ENCODE results near the gene CKAP4. TPM values are rescaled to one million over a fixed set of nuclear protein-coding genes. Genes with fewer than 3 reads are reported as not detected.
A peak's percentile ranks its signal among the peaks of the same experiment; 100 is the strongest.

The CKAP4 gene
- total RNA-seq, 1 donor from 2014 or later: 56.8 TPM

DNA sequence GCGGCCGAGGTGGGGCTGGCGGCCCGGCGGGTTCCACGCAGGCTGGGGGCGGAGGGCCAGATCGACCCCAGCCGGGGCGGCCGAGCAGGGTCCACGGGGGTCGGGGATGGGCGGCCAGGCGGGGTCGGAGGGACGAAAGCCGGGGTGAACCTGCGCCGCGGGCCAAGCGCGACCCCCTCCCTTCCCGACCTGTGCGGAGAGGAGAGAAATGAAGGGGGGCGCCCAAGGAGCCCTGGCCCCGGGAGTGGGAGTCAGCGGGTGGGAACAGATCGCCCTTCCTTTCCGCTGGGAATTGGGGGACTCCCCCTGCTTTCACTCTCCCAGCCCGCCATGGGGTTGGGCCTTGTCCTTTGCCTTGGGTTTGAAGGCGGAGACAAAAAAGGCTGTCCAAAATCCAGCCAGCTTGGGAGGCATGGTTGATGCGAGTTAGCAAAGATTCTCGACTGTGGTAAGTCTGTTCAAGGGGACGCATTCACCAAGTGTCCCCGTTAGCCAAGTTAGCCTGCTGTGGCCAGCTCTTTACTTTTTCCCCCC, 559 bp upstream of the CKAP4 start:
- peak; percentile 85 for DNase-seq (ENCODE audit: low spot score)
- intact Hi-C loops (cut with DNase I): loop anchor here (1.0 to 5.0 kb wide), 3 partner anchors 34 to 94 kb away; no protein-coding TSS in a partner anchor

GRCh38 chr12:106246891-106247673, 738 bp downstream of the CKAP4 start:
- DNase-seq (ENCODE audit: low spot score): no peak
- intact Hi-C loops (cut with DNase I): loop anchor here (5.0 kb wide), 2 partner anchors 35 to 95 kb away; no protein-coding TSS in a partner anchor

DNA sequence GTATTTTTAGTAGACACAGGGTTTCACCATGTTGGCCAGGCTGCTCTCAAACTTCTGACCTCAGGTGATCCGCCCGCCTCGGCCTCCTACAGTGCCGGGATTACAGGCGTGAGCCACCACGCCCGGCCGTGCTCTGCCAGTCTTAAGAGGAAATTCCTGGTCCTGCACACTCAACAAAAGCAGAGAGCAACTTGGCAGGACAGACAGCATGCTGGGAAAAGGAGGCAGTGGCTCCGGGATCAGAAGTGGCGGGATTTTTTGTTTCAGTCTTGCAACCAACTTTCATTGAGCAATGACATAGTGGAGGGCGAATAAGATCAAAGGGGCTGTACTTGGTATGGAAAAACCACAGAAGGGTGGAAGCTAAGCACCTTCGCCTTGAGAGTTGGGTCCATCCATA, 2.1 kb downstream of the CKAP4 start:
- no peak for DNase-seq (ENCODE audit: low spot score)
- intact Hi-C loops (cut with DNase I): loop anchor here (5.0 kb wide), 2 partner anchors 37 to 97 kb away; no protein-coding TSS in a partner anchor

DNA sequence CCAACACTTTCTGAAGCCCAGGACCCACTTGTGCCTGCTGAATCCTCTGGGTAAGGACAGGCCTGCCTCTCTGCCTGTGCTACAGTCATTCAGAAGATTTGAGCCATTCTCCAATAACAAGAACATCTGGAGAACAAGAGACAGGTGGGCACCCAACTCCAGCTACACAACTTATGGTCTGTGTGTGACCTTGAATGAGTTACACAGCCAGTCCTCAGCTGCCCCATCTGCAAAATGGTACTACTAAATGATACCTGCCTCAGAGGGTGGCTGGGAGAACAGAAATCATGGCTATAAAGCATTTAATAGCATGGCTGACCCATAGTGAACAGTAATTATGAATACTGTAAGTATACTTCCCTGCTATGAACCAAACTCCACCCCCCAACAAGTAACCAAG, 4.2 kb downstream of the CKAP4 start:
- intact Hi-C loops (cut with DNase I): no loop called here
- no peak for DNase-seq (ENCODE audit: low spot score)

GRCh38 chr12:106240821-106241220, 7.0 kb downstream of the CKAP4 start:
- intact Hi-C loops (cut with DNase I): no loop called here
- DNase-seq (ENCODE audit: low spot score): no peak

DNA sequence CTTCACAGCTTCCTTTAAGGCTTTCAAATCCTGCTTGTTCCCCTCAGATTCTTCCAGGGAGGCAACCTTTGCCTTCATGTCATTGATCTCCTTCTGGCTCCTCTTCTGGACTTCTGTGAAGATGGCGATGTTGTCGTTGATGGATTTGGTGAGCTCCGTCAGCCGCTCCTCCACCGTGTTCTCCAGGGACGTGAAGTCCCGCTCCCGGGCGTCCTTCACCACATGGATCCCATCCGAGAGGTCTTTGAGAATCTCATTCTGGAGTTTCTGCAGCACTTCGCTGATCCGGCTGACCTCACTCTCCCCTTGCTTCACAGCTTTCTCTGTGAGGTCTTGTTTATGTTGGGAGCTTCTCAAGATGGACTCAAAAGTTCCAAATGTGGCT, 7.9 kb downstream of the CKAP4 start:
- intact Hi-C loops (cut with DNase I): no loop called here
- no peak for DNase-seq (ENCODE audit: low spot score)

DNA sequence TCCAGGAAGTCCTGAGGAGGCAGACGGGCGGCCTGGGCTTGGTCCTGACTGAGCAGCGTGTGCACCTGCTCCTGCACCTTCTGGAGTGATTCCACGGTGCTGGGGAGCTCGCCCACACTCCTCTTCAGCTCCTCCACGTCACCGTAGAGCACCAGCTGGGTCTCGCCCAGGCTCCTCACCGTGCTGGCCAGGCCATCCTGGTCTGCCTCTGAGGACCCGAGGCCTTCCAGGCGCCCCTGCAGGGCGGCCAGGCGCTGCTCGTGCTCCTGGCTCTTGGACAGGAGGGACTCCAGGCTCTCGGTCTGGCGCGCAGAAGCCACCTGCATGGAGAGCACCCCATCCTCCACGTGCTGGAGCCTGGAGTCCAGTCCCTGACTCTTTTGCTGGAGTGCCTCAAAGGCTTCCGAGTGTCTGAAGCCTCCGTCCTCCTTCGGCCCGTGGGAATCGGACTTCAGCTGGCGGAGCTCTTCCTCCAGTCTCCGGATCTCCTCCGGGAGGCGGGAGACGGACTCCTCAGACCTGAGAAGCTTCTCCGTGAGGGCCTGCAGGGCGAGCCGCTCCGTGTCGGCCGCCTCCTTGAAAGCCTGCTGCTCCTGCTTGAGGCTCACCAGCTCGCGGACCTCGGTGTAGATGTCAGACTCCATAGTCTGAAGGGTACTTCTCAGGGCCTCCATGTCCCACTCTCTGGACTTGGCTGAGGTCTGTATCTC, 8.4 kb downstream of the CKAP4 start:
- intact Hi-C loops (cut with DNase I): no loop called here
- DNase-seq (ENCODE audit: low spot score): no peak

- DNase-seq (ENCODE audit: low spot score): no peak
- intact Hi-C loops (cut with DNase I): no loop called here
These were observed 9.7 kb downstream of the CKAP4 start for GRCh38 chr12:106238146-106238545.

DNA sequence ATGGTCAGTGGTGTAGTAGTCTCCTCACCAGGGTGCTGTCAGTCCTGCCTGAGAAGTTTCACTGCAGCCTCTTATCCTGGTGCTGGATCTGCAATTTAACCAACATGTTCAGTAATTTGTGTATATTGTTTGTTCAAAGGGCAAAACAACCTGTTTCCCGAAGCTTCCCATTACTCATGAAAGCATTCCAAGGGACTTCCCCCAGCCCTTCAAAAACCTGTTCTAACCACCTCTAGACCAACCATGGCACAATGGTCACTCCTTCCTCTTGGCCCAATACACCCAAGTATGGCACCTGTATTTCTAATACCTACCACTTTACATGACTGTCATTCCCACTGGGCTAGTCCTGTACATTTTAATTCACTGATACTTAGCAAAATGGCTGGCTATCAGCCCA, 12.1 kb downstream of the CKAP4 start:
- intact Hi-C loops (cut with DNase I): no loop called here
- no peak for DNase-seq (ENCODE audit: low spot score)

GRCh38 chr12:106234449-106234848, 13.4 kb downstream of the CKAP4 start:
- DNase-seq (ENCODE audit: low spot score): no peak
- intact Hi-C loops (cut with DNase I): no loop called here

DNA sequence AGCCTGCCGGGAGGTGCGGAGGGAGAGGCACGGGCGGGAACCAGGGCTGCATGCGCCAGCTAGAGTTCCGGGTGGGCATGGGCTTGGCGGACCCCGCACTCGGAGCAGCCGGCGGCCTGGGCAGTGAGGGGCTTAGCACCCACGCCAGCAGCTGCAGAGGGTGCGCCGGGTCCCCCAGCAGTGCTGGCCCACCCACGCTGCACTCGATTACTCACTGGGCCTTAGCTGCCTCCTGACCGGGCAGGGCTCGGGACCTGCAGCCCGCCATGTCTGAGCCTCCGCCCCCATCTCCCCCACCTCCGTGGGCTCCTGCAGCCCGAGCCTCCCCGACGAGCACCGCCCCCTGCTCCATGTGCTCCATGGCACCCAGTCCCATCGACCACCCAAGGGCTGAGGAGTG, 14.8 kb downstream of the CKAP4 start:
- no peak for DNase-seq (ENCODE audit: low spot score)
- intact Hi-C loops (cut with DNase I): no loop called here

DNA sequence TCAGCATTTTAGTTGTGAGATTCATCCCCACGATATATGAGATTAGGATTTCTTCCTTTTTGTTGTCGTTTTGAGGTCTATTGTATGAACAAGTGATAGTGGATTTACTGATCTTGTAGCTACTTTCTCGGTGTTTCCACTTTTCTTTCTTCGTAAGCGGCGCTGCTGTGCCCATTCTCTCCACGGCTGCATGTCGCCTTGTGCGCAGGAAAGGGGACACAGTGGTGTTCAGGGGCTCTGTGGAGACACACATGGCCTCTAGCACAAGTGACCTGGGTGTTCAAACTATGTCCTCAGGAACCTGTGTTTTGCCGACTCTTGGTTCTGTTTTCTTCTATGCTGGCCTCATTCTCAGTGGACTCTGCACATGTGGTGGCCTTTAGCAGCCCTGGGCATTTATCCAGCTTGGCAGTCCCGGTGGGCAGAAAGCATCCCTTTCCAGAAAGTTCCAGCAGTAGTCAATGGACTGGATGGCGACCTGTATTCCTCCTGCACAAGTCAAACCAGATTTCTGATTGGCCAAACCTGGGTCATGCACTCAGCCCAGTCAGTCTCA, 18.7 kb downstream of the CKAP4 start:
- no peak for DNase-seq (ENCODE audit: low spot score)

DNA sequence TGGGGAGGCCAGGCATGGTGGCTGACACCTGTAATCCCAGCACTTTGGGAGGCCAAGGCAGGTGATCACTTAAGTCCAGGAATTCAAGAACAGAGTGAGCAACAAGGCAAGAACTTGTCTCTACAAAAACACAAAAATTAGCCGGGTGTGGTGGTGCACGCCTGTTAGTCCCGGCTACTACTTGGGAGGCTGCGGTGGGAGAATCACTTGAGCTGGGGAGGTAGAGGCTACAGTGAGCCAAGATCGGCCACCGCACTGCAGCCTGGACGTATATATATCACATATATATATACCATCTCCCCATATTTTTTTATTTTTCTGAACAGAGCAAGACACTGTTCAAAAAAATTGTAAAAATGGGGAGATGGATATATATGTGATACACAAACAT, 19.5 kb downstream of the CKAP4 start:
- DNase-seq (ENCODE audit: low spot score): no peak
- intact Hi-C loops (cut with DNase I): no loop called here

More for the DNA sequence above, 18.7 kb downstream of the CKAP4 start:
- intact Hi-C loops (cut with DNase I): no loop called here

- DNase-seq (ENCODE audit: low spot score): peak; percentile 90
- intact Hi-C loops (cut with DNase I): loop anchor here (2.0 kb wide), 2 partner anchors 53 to 117 kb away; no protein-coding TSS in a partner anchor
These were observed 20.0 kb downstream of the CKAP4 start for GRCh38 chr12:106227641-106228319.

DNA sequence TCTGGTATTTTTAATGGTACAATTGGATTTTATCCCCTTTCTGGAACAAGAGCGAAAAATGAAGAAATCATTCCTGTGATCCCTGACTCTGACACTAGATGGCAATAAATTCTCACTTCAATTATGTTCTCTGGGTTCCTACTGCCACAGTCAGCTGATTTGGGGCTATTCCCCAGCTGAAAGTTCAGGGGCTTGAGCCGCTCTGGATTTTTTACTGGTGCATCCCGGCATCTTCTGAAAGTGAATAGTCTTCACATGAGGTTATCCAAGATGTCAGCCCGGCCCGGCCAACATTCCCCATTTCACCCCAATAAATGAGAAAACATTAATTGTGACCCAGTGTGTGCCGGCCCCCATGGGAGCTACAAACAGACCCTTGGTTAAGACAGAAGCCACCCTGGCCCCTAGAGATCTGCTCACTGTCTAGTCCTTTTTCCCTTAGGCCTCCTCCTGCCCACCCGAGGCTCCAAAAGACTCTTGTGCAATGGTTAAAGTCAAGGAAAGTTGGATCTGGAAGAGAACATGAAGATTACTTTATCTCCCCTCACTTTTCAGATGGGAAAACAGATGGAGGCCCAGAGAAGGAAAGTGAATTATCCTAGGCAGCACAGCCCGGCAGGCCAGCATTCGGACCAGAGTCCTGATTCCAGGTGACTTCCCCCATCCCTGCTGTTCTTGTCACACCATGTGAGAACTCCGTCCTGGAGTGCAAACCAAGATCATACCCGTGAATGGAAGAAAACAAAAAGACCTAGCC, 20.8 kb downstream of the CKAP4 start:
- no peak for DNase-seq (ENCODE audit: low spot score)
- intact Hi-C loops (cut with DNase I): loop anchor here (2.0 kb wide), 2 partner anchors 54 to 118 kb away; no protein-coding TSS in a partner anchor

GRCh38 chr12:106224355-106224706, 23.5 kb downstream of the CKAP4 start:
- DNase-seq (ENCODE audit: low spot score): no peak
- intact Hi-C loops (cut with DNase I): loop anchor here (1.0 to 5.0 kb wide), 2 partner anchors 72 to 804 kb away; no protein-coding TSS in a partner anchor

- peak; percentile 91 for DNase-seq (ENCODE audit: low spot score)
- intact Hi-C loops (cut with DNase I): loop anchor here (1.0 to 5.0 kb wide), 2 partner anchors 71 to 803 kb away; no protein-coding TSS in a partner anchor
These were observed 24.1 kb downstream of the CKAP4 start for GRCh38 chr12:106223485-106224354.

GRCh38 chr12:106220536-106220935, 27.3 kb downstream of the CKAP4 start:
- DNase-seq (ENCODE audit: low spot score): no peak
- intact Hi-C loops (cut with DNase I): loop anchor here (5.0 kb wide), 1 partner anchor 68 kb away; no protein-coding TSS in a partner anchor

Data from cardiac septum (tissue), 1 donor.